IPS DF 19.7 (cell line): ENCODE results near the gene CFAP47.

Source experiments
- DNase-seq: peaks from one replicate; pipeline ENCODE4 v3.0.0-alpha.2; 2013; ENCODE audit warnings: low read depth, low spot score

CFAP47 gene

GRCh38 chrX:36241397-36241796, 321.9 kb downstream of the CFAP47 start:
- no peak for DNase-seq

DNA sequence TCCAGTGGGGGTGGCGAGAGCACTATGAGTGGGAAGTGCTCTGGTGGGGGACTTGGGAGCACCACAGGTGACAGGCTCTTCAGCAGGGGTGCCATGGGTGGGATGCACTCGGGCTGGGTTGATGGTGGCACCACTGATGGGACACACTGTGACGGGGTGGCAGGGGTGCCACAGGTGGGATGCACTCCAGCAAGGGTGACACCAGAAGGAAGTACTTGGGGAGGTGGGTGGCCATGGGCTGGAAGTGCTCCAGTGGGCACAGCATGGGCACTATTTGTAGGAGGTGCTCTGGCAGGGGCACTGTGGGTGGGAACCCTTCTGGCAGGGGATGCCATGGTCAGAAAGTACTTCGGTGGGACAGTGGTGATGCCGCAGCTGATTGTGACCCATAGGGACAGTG, 346.6 kb downstream of the CFAP47 start:
- DNase-seq, result no peak

- no peak for DNase-seq
Measured at GRCh38 chrX:36310136-36310535, 390.6 kb downstream of the CFAP47 start.

GRCh38 chrX:36314303-36314702, 394.8 kb downstream of the CFAP47 start:
- DNase-seq, result no peak

- no peak for DNase-seq
Measured at GRCh38 chrX:36334572-36334971, 415.0 kb downstream of the CFAP47 start.

- no peak for DNase-seq
Measured at GRCh38 chrX:36336751-36337150, 417.2 kb downstream of the CFAP47 start.

GRCh38 chrX:36344301-36344700, 424.8 kb downstream of the CFAP47 start:
- DNase-seq, result no peak

GRCh38 chrX:36348509-36348908, 429.0 kb downstream of the CFAP47 start:
- no peak for DNase-seq

GRCh38 chrX:36357855-36358254, 438.3 kb downstream of the CFAP47 start:
- no peak for DNase-seq

GRCh38 chrX:36364262-36364661, 444.7 kb downstream of the CFAP47 start:
- no peak for DNase-seq

DNA sequence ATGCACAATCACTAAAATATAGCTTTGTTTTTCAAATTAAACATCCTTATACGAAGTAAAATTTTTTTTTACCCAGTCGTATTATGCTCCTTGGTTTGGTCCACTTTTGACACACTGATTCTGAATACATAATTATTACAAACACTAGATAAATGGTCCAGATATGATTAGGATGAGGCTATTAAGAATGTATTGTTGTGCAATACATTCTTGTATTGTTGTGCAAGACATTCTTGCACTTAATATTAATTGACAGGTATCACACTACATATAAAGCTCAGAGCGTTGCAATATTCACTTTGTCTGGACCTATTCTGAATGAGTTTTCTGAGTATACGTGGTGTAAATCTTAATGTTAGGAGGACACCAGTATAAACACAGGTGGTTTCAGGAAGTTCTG, 464.0 kb downstream of the CFAP47 start:
- DNase-seq, result no peak

GRCh38 chrX:36388901-36389300, 469.4 kb downstream of the CFAP47 start:
- no peak for DNase-seq

- no peak for DNase-seq
Measured at GRCh38 chrX:36401774-36402173, 482.2 kb downstream of the CFAP47 start.

DNA sequence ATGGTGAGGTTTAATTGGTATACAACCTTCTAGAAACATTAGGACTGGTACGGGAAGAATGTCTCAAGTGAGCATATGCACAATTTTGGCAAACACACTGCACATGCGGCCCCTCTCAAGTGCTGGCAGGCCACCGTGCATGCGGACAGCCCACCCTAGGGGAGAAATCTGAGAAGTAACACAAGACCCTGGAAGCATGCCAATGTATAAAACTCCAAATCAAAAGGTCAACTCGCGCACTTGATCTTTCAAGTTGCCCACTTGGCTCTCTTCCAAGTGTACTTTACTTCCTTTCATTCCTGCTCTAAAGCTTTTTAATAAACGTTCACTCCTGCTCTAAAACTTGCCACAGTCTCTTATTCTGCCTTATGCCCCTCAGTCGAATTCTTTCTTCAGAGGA, 488.3 kb downstream of the CFAP47 start:
- no peak for DNase-seq

DNA sequence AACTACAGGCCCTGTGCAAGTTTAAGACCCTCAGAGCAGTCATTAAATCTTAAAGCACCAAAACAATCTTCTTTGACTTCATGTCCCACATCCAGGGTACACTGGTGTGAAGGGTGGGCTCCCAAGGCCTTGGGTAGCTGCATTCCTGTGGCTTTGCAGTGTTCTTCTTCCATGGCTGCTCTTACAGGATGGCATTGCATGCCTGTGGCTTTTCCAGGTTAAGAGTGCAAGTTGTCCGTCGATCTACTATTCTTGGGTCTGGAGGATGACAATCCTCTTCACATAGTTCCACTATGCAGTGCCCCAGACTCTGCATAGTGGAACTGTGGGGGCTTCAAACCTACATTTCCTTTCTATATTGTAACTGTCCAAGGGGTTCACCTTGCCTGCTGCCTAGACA, 494.5 kb downstream of the CFAP47 start:
- no peak for DNase-seq

DNA sequence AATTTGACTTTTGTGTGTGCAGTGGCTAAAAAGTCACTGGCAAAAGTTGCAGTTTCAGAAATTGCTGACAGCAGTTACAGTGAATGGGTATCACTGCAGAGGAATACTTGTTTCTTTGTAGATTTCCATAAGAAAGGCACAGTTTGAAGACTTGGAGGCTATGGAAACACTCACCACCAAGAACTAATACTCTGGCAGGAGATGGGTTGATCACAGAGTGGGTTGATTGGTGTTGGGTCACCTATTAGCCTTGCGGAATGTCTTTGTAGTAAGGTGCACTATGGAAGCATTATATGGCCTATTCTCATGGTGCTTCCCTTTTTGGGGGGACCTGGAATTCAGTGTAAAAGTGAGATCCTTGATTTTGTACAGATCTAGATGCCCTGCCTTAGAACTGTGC, 502.8 kb downstream of the CFAP47 start:
- peak; percentile 9 for DNase-seq

- DNase-seq, result no peak
Measured at GRCh38 chrX:36431819-36432218, 512.3 kb downstream of the CFAP47 start.

DNA sequence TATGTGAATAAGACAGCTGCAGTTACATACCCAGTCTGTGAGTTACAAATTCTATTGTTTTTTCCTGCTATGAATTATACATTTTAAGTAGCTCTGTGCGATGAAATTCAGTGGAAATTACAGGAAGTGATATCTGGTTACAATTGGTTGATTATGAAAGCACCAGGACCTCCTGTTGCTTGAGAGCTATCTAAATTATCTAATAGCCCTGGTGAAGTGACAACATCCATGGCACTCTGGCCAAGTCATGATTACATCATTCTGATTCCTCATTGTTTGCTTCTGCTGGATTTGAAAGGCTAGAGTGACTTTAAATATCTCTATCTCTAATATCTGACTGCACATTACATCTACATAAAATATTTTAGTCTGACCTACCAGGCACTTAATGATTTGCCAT, 515.0 kb downstream of the CFAP47 start:
- no peak for DNase-seq
